Measurements from ENCODE around the gene TBC1D8B.

GRCh38 chrX:106917830-106918500 is 115.5 kb downstream of the TBC1D8B start:
- TF ChIP-seq EZH2 (IDR thresholded peaks at IDR 0.05) (no peak), POLR2AphosphoS5 (IDR thresholded peaks at IDR 0.05; ENCODE audit: borderline replicate concordance, low read depth, low read length) (no peak), FOXP2 (optimal IDR thresholded peaks at IDR 0.05; ENCODE audit: control extremely low read depth, extremely low read length, insufficient read depth) (no peak)

All from SK-N-MC (cell line).